K562 (cell line): Measurements from ENCODE around the gene PLA2G4F.

Source experiments
- CTCF ChIP-seq, 3 experiments: IDR thresholded peaks in 2 of 3; conservative IDR thresholded peaks in 1 of 3; 2 replicates each; pipeline ENCODE4 v1.5.1; 2011 to 2012; ENCODE audit warnings: low read length in 3 of 3, mild to moderate bottlenecking in 3 of 3, control low read depth in 2 of 3, improper control_type of control experiment in 1 of 3, inconsistent platforms in 1 of 3, low read depth in 1 of 3, mixed read lengths in 1 of 3, moderate library complexity in 1 of 3; ENCODE audit not compliant: insufficient read depth in 2 of 3
- POLR2A ChIP-seq: fragments of 450-650 bp; conservative IDR thresholded peaks from 2 replicates; pipeline ENCODE4 v1.6.1; 2016
- TF ChIP-seq, protein P1 (sequence below), 2 experiments: fragments of 450-650 bp; formaldehyde crosslinking in 1 of 2; IDR thresholded peaks; 2 replicates each; pipeline versions ENCODE4 v1.4.0 to v1.6.1; 2014 to 2020; ENCODE audit warnings: mild to moderate bottlenecking in 2 of 2, borderline replicate concordance in 1 of 2, low read depth in 1 of 2

GRCh38 chr15:42090370-42090769, 66.1 kb downstream of the PLA2G4F start:
- TF ChIP-seq CTCF (IDR thresholded peaks at IDR 0.05 in 2 of 3, conservative IDR thresholded peaks at IDR 0.05 in 1 of 3; ENCODE audit: insufficient read depth in 2 of 3, low read depth in 1 of 3, low read length in 3 of 3) (no peak), POLR2A (no peak)
- TF ChIP-seq, protein P1, sequence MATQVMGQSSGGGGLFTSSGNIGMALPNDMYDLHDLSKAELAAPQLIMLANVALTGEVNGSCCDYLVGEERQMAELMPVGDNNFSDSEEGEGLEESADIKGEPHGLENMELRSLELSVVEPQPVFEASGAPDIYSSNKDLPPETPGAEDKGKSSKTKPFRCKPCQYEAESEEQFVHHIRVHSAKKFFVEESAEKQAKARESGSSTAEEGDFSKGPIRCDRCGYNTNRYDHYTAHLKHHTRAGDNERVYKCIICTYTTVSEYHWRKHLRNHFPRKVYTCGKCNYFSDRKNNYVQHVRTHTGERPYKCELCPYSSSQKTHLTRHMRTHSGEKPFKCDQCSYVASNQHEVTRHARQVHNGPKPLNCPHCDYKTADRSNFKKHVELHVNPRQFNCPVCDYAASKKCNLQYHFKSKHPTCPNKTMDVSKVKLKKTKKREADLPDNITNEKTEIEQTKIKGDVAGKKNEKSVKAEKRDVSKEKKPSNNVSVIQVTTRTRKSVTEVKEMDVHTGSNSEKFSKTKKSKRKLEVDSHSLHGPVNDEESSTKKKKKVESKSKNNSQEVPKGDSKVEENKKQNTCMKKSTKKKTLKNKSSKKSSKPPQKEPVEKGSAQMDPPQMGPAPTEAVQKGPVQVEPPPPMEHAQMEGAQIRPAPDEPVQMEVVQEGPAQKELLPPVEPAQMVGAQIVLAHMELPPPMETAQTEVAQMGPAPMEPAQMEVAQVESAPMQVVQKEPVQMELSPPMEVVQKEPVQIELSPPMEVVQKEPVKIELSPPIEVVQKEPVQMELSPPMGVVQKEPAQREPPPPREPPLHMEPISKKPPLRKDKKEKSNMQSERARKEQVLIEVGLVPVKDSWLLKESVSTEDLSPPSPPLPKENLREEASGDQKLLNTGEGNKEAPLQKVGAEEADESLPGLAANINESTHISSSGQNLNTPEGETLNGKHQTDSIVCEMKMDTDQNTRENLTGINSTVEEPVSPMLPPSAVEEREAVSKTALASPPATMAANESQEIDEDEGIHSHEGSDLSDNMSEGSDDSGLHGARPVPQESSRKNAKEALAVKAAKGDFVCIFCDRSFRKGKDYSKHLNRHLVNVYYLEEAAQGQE (IDR thresholded peaks at IDR 0.05; ENCODE audit: borderline replicate concordance), result no peak
- TF ChIP-seq, protein P1 (CRISPR knock-in tag; IDR thresholded peaks at IDR 0.05; ENCODE audit: low read depth), result no peak
